Mucosa of rectum (tissue), 2 donors: ENCODE measurements around the gene SYNGR4.

Source experiments
- H3K27ac ChIP-seq, 2 donors: one replicate each; pipeline ENCODE4 v1.7.0; 2013; ENCODE audit warnings: inconsistent platforms in 2 of 2, low read depth in 2 of 2, low read length in 2 of 2
- H3K27me3 ChIP-seq, 2 donors: one replicate each; pipeline ENCODE4 v1.7.0; 2013; ENCODE audit warnings: low read length in 2 of 2; ENCODE audit not compliant: control insufficient read depth in 2 of 2, insufficient read depth in 2 of 2
- H3K36me3 ChIP-seq, 2 donors: one replicate each; pipeline ENCODE4 v1.7.0; 2013; ENCODE audit warnings: low read length in 2 of 2; ENCODE audit not compliant: control insufficient read depth in 2 of 2, insufficient read depth in 2 of 2
- H3K4me1 ChIP-seq, 2 donors: one replicate each; pipeline ENCODE4 v1.7.0; 2013; ENCODE audit warnings: low read length in 2 of 2, mild to moderate bottlenecking in 1 of 2; ENCODE audit not compliant: control insufficient read depth in 2 of 2, insufficient read depth in 2 of 2
- H3K4me3 ChIP-seq, 2 donors: one replicate each; pipeline ENCODE4 v1.7.0; 2013; ENCODE audit warnings: low read length in 2 of 2
- H3K9ac ChIP-seq, 2 donors: one replicate each; pipeline ENCODE4 v1.7.0; 2013; ENCODE audit warnings: low read length in 2 of 2, low read depth in 1 of 2, mild to moderate bottlenecking in 1 of 2
- H3K9me3 ChIP-seq, 2 donors: one replicate each; pipeline ENCODE4 v1.7.0; 2013; ENCODE audit warnings: low read length in 2 of 2; ENCODE audit not compliant: control insufficient read depth in 2 of 2
- donor health status: healthy.
- donor health status: Normal muscosa, but diverticular disease.

SYNGR4 gene

DNA sequence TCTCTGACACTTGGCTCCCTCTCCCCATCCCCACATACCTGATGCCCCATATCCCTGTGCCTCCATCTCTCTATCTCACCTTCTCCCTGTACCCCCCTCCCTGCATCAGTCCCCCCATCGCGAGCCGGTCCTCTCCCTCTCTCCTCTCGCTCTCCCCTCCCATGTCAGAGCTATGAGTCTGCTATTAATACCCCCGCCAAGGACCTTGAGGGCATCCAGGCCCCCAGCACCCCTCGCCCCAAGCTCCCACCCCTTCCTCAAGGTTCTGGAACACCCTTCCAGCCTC is 30.9 kb downstream of the SYNGR4 start:
- no peak overlapping the region for H3K9ac ChIP-seq
- H3K27me3 ChIP-seq = peaks cover 31 to 51% of the 10 kb centered on the region in 2 donors
- no peaks in the 10 kb centered on the region for H3K36me3 ChIP-seq
- H3K4me3 ChIP-seq = no peak overlapping the region
- H3K4me1 ChIP-seq = peaks cover 6 to 18% of the 10 kb centered on the region in 2 donors
- H3K27ac ChIP-seq = no peak overlapping the region
- H3K9me3 ChIP-seq = no peaks in the 10 kb centered on the region

DNA sequence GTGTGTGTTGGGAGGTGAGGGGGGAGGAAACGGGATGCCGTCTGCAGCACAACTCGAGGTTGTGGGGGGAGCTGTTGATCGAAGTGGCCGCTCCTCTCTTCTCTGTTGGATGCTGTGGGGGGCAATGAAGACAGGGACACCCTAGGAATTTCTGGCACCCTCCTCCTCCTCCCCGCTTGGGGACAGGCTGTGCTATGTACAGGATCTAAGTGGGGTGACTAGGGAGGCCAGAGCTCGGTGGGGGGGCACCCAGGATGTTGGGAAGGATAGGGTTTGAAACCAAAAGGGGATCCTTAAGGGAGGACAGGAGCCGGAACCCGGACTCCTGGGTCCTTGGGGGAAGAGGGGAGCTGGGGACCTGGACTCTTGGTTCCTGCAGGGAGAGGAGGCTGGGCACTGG is 31.3 kb downstream of the SYNGR4 start:
- H3K4me1 ChIP-seq = peaks cover 6 to 20% of the 10 kb centered on the region in 2 donors
- no peak overlapping the region for H3K27ac ChIP-seq
- H3K9ac ChIP-seq = no peak overlapping the region
- peaks cover 31 to 51% of the 10 kb centered on the region in 2 donors for H3K27me3 ChIP-seq
- H3K36me3 ChIP-seq = no peaks in the 10 kb centered on the region
- H3K9me3 ChIP-seq = no peaks in the 10 kb centered on the region
- H3K4me3 ChIP-seq = no peak overlapping the region

DNA sequence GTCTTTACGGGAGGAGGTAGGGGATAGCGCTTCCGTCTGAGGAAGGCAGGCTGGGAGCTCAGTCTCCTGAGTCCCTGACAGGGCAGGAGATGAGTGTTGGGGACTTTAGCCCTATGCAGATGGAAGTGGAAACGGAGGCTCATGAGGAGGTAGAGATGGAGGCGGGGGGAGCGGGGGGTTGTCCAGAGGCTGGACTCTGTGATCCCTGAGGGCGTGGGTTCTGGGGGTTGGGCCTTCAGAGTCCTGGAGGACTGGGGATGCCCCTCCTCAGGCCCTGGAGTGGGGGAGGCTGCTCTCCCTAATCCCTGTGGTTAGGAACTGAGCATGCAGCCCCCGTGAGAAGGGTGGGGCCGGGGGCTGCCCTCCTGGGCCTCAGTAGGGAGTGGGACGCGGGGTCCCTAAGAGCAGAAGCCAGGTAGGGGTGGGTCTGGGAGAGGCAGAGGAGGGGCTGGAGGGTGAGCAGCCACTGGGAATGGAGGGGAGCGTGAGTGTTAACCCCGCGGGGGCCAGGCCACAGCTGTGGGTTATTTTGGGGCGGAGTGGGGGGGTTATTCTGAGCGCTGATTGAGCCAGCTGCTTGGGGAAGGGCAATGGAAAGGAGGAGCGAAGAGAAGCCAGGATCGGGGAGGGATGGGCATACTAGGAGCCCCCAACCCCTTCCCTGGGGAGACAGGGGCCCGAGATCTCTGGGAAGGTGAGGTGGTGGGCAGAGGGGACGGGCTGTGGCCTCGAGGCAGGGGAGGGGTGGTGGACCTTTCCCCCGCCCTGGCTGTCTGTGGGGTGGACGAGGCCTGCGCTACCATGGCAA is 32.1 kb downstream of the SYNGR4 start:
- no peak overlapping the region for H3K27ac ChIP-seq
- H3K9me3 ChIP-seq = no peaks in the 10 kb centered on the region
- H3K9ac ChIP-seq = no peak overlapping the region
- H3K27me3 ChIP-seq = peaks cover 31 to 51% of the 10 kb centered on the region in 2 donors
- peaks cover 6 to 20% of the 10 kb centered on the region in 2 donors for H3K4me1 ChIP-seq
- no peak overlapping the region for H3K4me3 ChIP-seq
- no peaks in the 10 kb centered on the region for H3K36me3 ChIP-seq

DNA sequence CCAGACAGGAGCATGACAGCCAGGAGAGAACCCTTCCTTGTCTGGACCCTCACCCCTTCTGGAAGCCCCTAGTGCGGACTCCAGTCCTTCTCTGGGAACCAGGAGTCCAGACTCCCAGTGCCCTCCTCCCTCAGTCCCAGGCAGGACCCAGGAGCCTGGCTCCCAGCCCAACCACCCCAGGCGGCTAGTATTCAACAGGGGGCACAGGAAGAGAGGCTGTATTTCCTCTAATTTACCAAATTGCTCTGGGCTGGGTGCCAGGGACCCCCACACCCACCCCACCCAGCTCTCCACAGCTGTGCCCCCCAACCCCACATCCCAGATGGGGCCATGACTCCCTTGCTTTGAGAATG is 32.6 kb downstream of the SYNGR4 start:
- Histone ChIP-seq H3K27ac (no peak overlapping the region), H3K9me3 (no peaks in the 10 kb centered on the region), H3K4me1 (peaks cover 6 to 20% of the 10 kb centered on the region in 2 donors), H3K36me3 (no peaks in the 10 kb centered on the region), H3K27me3 (peaks cover 31 to 51% of the 10 kb centered on the region in 2 donors), H3K4me3 (no peak overlapping the region), H3K9ac (no peak overlapping the region)

DNA sequence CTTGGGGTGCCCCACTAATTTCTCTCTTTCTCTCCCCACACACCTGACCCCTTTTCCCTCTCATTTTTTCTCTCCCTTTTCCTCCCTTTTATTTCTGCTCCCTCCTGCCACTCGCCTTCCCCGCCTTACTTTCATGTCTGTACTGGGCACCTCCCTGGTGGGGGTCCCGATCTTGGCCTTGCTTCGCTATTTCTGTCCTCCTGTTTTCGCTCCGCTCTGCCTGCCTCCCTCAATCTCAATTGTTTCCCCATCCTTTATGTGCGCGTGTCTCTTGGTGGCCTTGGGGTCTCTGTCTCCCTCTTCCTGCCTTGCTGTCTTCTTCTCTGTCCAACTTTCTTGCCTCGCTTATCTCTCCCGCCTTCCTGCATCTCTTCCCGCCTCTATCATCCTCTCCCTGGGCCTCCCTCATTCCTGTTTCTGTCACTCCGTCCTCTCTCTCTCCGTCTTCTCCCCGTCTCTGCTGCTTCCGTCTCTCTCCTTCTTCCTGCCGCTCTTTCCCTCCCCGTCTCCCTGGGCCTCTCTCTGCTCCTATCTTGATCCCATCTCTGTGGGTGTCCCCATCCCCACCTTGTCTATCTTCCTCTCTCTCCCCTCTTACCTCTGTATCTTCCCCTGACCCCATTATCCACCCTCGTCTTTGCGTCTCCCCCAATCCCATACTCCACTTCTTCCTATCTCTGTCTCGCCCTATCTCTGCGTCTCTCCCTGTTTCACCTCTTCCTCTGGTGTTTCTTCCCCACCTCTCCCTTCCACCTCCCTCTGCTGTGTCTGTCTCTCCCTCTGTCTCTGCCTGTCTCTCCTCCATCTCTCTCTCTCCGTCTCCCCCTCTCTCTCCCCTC is 33.3 kb downstream of the SYNGR4 start:
- Histone ChIP-seq H3K27me3 (peaks cover 31 to 51% of the 10 kb centered on the region in 2 donors), H3K9me3 (no peaks in the 10 kb centered on the region), H3K4me3 (peak overlapping the region; percentile 59 to 69), H3K36me3 (no peaks in the 10 kb centered on the region), H3K27ac (no peak overlapping the region), H3K9ac (peak overlapping the region; percentile 38 to 60), H3K4me1 (peaks cover 6 to 20% of the 10 kb centered on the region in 2 donors)

DNA sequence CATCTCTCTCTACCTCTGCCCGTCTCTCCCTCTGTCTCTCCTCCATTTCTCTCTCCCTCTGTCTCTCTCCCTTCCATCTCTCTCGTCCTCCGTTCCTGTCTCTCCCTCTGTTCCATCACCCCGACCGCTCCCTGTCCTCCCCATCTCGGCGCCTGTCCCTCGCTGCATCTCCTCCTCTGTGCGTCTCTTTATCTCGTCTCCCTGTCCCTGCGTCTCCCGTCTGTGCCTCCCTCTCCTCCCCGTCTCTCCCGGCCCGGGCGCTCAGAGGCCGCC is 33.9 kb downstream of the SYNGR4 start:
- Histone ChIP-seq H3K27ac (no peak overlapping the region), H3K9me3 (no peaks in the 10 kb centered on the region), H3K9ac (peak overlapping the region; percentile 38 to 60), H3K27me3 (peaks cover 31 to 47% of the 10 kb centered on the region in 2 donors), H3K4me1 (peaks cover 6 to 20% of the 10 kb centered on the region in 2 donors), H3K4me3 (peak overlapping the region; percentile 59 to 69), H3K36me3 (no peaks in the 10 kb centered on the region)

DNA sequence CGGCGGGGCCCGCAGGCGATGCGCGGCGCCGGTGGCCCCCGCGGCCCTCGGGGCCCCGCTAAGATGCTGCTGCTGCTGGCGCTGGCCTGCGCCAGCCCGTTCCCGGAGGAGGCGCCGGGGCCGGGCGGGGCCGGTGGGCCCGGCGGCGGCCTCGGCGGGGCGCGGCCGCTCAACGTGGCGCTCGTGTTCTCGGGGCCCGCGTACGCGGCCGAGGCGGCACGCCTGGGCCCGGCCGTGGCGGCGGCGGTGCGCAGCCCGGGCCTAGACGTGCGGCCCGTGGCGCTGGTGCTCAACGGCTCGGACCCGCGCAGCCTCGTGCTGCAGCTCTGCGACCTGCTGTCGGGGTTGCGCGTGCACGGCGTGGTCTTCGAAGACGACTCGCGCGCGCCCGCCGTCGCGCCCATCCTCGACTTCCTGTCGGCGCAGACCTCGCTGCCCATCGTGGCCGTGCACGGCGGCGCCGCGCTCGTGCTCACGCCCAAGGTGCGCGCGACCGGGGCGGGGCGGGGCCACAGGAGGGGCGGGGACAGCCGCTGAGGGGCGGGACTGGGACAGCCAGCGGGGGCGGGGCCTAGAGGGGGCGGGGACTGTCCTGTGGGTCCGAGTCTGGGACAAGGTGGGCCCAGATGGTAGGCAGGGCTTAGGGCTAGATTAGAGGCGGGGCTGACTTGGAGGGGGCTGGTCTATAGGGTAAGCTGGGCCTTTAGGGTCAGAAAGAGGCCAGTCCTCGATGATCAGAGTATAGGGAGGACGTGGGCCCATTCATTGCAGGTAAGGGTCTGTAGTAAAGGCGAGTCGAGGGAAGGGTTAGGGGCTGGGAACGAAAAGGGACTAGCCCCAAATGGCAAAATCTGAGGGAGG is 34.4 kb downstream of the SYNGR4 start:
- H3K4me3 ChIP-seq = peak overlapping the region; percentile 59 to 69
- peak overlapping the region; percentile 32 to 51 for H3K27ac ChIP-seq
- H3K27me3 ChIP-seq = peaks cover 29 to 42% of the 10 kb centered on the region in 2 donors

DNA sequence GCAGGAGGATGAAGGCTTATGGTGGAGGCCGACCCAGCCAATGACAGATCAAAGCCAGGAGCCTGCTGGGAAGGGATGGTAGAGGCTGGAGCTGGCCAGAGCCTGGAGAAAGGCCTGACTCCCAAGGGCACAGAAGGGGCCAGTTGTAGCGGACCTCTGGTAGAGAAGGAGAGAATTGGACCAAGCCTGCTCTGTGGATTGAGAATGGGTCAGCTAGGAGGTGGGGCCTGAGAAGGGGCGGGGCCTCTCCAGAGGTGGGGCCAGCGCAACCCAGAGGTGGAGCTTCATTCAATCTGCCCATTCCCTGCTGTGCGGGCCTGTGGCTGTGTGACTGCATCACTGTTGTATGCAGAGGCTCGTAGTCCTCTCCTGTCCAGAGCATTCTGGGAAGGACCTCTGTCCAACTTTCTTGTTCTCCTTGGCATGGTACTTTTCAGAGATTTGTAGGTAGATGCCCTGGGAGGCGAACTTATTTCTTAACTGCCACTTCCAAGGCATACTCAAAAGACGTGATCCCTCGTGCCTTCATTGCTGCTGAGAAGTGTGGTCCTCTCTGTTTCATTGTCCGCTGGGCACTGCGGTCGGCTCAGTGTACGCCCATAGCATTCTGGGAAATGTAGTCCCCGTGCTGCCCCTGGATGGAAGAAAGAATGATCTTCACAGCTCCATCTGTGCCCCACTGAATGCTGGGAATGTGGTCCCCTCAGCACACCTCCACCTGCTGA is 36.0 kb downstream of the SYNGR4 start:
- Histone ChIP-seq H3K36me3 (no peaks in the 10 kb centered on the region), H3K27ac (no peak overlapping the region), H3K4me3 (peak overlapping the region; percentile 21 to 58), H3K4me1 (peaks cover 6 to 13% of the 10 kb centered on the region in 2 donors), H3K9ac (no peak overlapping the region), H3K27me3 (peaks cover 19 to 28% of the 10 kb centered on the region in 2 donors), H3K9me3 (no peaks in the 10 kb centered on the region)

More for the DNA sequence above, 34.4 kb downstream of the SYNGR4 start:
- Histone ChIP-seq H3K4me1 (peaks cover 6 to 19% of the 10 kb centered on the region in 2 donors), H3K9me3 (no peaks in the 10 kb centered on the region), H3K36me3 (no peaks in the 10 kb centered on the region), H3K9ac (peak overlapping the region in 1 of 2 donors; percentile 65)

DNA sequence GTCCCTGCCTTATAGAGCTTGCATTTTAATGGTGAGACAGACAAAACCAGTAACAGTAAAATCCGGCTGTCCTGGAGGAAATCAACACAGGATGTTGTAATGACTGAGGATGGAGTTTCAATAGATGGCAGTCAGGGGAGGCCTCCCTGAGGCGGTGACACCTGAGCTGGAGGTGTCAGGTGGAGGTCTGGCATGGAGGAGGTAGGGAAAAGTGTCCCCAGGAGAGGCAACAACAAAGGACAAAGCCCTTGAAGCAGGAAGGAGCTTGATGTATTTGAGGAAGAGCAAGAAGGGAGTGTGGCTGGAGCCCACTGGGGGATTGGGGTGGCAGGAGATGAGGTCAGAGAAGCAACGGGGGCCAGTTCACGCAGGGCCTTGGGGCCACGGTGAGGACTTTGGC is 37.1 kb downstream of the SYNGR4 start:
- H3K4me3 ChIP-seq = no peak overlapping the region
- H3K36me3 ChIP-seq = no peaks in the 10 kb centered on the region
- H3K9ac ChIP-seq = no peak overlapping the region
- H3K9me3 ChIP-seq = no peaks in the 10 kb centered on the region
- peaks cover 10 to 17% of the 10 kb centered on the region in 2 donors for H3K27me3 ChIP-seq
- no peak overlapping the region for H3K27ac ChIP-seq
- peaks cover 6 to 13% of the 10 kb centered on the region in 2 donors for H3K4me1 ChIP-seq
